Hair follicle dermal papilla cell (primary cell): ENCODE data around the gene FANK1. TPM values are rescaled to one million over a fixed set of nuclear protein-coding genes. Genes with fewer than 3 reads are reported as not detected.

Source experiments
- small RNA-seq: library from RNA; depleted of rRNA; stranded (forward); fragments of <200 nt; gene quantifications from one replicate; pipeline ENCODE3, GENCODE V24; 2012
- total RNA-seq: library from RNA; depleted of rRNA; stranded (reverse); fragments of >200 nt; gene quantifications from 2 replicates; pipeline ENCODE4 v1.2.3, GENCODE V29; 2012

FANK1 gene
- 1.5 and 2.1 TPM in 2 replicates for total RNA-seq

GRCh38 chr10:125896088-125896934 is at the start of gene FANK1:
Gene FANK1, plus strand, starts transcription at chr10:125896564. Its CDS starts 79 bp downstream, at chr10:125896643.

GRCh38 chr10:125881192-125881591 is 15.2 kb upstream of the FANK1 start, which contains the start of gene DHX32:
Gene DHX32, minus strand, starts transcription at chr10:125881292. Its CDS starts 468 bp downstream, at chr10:125880824.

Small RNA genes within 50 kb of the gene (small RNA-seq; reads per million reads assigned to genes)
- not detected for gene GNG10P1
- not detected for gene RF00017
- gene RNU2-42P, result not detected

Other genes starting within 250 kb of the FANK1 start
- 0.24 and 0.32 TPM in 2 replicates for gene TEX36, start 213.4 kb upstream of the FANK1 start, total RNA-seq
- 18.6 and 27.7 TPM in 2 replicates for gene EDRF1, start 176.9 kb upstream of the FANK1 start, total RNA-seq
- 0.12 TPM in 1 of 2 replicates, not detected in the other for gene MMP21, start 120.7 kb upstream of the FANK1 start, total RNA-seq
- gene UROS, start 73.3 kb upstream of the FANK1 start, total RNA-seq, result 58.4 and 76.0 TPM in 2 replicates
- gene BCCIP, start 73.0 kb upstream of the FANK1 start, total RNA-seq, result 21.6 and 24.9 TPM in 2 replicates
- 31.6 and 35.2 TPM in 2 replicates for gene DHX32, start 15.3 kb upstream of the FANK1 start, total RNA-seq